Mesothelial cell of epicardium (in vitro differentiated cells): ENCODE data around the gene OR1F1. TPM values are rescaled to one million over a fixed set of nuclear protein-coding genes. Genes with fewer than 3 reads are reported as not detected.

Experiments used
- DNase-seq, 2 experiments: peaks; one replicate each; pipeline ENCODE4 v3.0.0; 2021; ENCODE audit warnings: low spot score in 2 of 2; ENCODE audit not compliant: unreplicated experiment in 2 of 2
- H3K27ac Mint-ChIP-seq: 2 replicates; pipeline ENCODE4 v1.8.0; 2021; ENCODE audit warnings: mixed read lengths
- H3K27me3 Mint-ChIP-seq: 2 replicates; pipeline ENCODE4 v1.8.0; 2021; ENCODE audit warnings: low read depth, mixed read lengths
- H3K36me3 Mint-ChIP-seq: 2 replicates; pipeline ENCODE4 v1.8.0; 2021; ENCODE audit warnings: mixed read lengths
- H3K4me1 Mint-ChIP-seq: 2 replicates; pipeline ENCODE4 v1.8.0; 2021; ENCODE audit warnings: mixed read lengths
- H3K4me3 Mint-ChIP-seq: 2 replicates; pipeline ENCODE4 v1.8.0; 2021; ENCODE audit warnings: mild to moderate bottlenecking, moderate library complexity, mixed read lengths
- H3K9me3 Mint-ChIP-seq: 2 replicates; pipeline ENCODE4 v1.8.0; 2021; ENCODE audit warnings: mixed read lengths
- total RNA-seq: library from RNA; stranded (reverse); gene quantifications from 3 replicates; pipeline ENCODE4 v1.2.1, GENCODE V29; 2021
- TF ChIP-seq, protein P1 (sequence below): fragments of 200-600 bp; sonication (generic); IDR thresholded peaks from one replicate; pipeline ENCODE4 v1.5.0; 2021; ENCODE audit warnings: antibody characterized with exemption; ENCODE audit not compliant: unreplicated experiment

Gene OR1F1
- total RNA-seq, 1 donor from 2014 or later = not detected

DNA sequence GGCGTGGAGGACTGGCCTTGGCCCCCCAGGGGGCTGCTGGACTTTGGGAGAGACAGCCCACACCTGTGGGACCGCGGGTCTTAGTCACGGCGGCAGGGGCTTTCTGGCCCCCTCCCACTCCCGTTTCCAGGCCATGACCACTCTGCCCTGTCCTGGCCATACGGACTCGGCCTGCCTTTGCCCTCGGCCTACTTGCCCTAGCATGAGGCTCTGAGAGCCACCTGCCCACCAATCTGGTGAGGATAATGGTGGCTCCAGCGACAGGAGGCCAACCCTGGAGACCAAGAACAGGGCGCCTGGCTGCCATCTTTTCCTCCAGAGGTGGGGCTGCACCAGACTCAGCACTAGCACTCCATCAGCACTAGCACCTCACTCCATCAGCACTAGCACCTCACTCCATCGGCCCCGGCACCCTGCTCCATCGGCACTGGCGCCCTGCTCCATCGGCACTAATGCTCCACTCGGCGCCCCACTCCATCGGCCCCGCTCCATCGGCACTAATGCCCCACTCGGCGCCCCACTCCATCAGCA lies 46.2 kb upstream of the OR1F1 start:
- Mint-ChIP-seq H3K36me3 (peaks cover 14% of the 10 kb centered on the region), H3K9me3 (no peaks in the 10 kb centered on the region), H3K4me1 (no peaks in the 10 kb centered on the region), H3K27me3 (no peaks in the 10 kb centered on the region), H3K4me3 (no peak overlapping the region), H3K27ac (no peak overlapping the region)
- DNase-seq = no peak
- TF ChIP-seq, protein P1, sequence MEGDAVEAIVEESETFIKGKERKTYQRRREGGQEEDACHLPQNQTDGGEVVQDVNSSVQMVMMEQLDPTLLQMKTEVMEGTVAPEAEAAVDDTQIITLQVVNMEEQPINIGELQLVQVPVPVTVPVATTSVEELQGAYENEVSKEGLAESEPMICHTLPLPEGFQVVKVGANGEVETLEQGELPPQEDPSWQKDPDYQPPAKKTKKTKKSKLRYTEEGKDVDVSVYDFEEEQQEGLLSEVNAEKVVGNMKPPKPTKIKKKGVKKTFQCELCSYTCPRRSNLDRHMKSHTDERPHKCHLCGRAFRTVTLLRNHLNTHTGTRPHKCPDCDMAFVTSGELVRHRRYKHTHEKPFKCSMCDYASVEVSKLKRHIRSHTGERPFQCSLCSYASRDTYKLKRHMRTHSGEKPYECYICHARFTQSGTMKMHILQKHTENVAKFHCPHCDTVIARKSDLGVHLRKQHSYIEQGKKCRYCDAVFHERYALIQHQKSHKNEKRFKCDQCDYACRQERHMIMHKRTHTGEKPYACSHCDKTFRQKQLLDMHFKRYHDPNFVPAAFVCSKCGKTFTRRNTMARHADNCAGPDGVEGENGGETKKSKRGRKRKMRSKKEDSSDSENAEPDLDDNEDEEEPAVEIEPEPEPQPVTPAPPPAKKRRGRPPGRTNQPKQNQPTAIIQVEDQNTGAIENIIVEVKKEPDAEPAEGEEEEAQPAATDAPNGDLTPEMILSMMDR = no peak

DNA sequence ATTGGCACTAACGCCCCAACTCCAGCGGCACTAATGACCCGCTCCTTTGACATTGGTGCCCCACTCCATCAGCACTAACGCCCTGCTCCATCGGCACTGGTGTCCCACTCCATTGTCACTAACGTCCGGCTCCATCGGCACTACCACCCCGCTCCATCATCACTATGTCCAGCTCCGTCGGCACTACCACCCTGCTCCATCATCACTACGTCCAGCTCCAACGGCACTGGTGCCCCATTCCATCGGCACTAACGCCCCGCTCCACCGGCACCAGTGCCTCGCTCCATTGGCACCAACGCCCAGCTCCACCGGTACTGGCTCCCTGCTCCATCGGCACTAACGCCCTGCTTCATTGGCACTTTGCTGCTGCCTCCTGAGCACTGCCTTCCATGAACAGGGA lies 45.7 kb upstream of the OR1F1 start:
- H3K4me3 Mint-ChIP-seq = no peak overlapping the region
- no peak overlapping the region for H3K27ac Mint-ChIP-seq
- H3K27me3 Mint-ChIP-seq = no peaks in the 10 kb centered on the region
- no peaks in the 10 kb centered on the region for H3K4me1 Mint-ChIP-seq
- H3K36me3 Mint-ChIP-seq = peaks cover 14% of the 10 kb centered on the region
- TF ChIP-seq, protein P1 = no peak
- no peaks in the 10 kb centered on the region for H3K9me3 Mint-ChIP-seq
- no peak for DNase-seq

DNA sequence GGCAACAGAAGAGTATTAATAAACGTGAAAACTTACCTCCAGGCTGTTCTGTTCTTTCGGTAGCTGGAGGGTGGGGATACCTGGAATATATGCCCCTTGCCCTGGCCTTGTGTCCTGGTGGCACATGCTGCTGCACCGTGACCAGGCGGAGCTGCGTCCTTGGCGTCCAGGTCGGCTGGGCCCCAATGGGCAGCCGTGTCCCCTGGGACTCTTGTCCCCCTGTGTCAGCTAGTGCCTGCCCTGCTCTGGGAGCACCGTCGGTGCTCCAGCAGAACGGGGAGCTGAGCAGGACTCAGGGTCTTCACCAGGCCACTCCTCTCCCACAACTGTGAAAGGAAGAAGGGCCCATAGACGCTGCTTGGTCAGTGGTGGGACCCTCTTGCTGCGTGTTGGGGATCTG lies 45.2 kb upstream of the OR1F1 start:
- TF ChIP-seq, protein P1 = no peak
- Mint-ChIP-seq H3K27ac (no peak overlapping the region), H3K36me3 (peaks cover 14% of the 10 kb centered on the region), H3K9me3 (no peaks in the 10 kb centered on the region), H3K4me3 (no peak overlapping the region), H3K27me3 (peaks cover 4% of the 10 kb centered on the region), H3K4me1 (no peaks in the 10 kb centered on the region)
- no peak for DNase-seq

DNA sequence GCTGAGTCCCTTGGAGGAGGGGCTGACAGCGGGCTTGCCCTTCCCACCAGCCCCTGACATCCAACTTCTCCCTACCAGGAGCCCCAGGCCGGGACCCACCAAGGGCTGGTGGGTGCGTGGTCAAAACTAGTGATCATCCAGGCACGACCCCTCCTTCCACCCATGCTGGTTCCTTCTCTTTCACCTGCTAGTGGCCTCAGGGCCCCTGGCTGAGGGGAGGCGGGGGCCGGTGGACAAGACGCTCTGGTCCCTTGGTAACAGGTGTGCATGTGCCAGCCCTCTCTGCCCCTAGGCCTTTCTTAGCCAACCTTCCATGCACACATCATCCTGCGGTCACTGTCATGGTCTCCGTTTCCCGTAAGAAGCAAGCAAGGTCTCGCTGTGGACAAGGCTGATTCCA lies 44.8 kb upstream of the OR1F1 start:
- Mint-ChIP-seq H3K27me3 (peaks cover 5% of the 10 kb centered on the region), H3K36me3 (peaks cover 14% of the 10 kb centered on the region), H3K4me1 (no peaks in the 10 kb centered on the region), H3K9me3 (no peaks in the 10 kb centered on the region), H3K27ac (no peak overlapping the region), H3K4me3 (no peak overlapping the region)
- TF ChIP-seq, protein P1 = no peak
- DNase-seq = no peak

DNA sequence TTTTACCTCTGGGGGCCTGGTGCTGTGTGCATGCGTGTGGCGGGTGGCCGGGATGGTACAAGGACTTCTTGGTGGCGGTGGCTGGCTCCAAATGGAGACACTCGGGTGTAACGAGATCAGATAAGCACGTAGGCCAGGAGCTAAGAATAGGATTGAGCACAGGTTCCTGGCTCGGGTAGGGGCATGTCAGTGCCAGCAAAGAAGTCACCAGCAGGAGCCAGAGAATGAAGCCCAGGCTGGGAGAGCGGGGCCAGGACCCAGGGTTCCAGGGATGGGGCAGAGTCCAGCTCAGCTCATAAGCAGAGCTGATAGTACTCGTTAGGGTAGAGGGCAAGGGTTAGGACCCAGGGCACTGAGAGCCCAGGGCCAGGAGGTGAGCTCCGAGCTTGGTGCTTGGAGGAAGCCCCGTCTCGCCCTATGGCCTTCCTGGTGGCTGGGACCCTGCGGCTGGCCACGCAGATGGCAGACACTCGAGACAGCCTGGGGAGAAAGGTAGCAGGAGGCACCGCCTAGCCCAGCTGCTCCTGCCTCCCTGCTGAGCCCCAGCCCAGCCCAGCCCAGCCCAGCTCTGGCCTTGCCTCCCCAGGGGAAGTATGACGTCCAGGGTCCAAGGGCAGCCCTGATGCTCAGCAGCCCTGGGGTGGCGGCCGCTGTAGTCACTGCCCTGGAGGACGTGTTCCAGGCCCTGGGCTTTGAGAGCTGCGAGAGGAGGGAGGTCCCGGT lies 44.2 kb upstream of the OR1F1 start:
- Mint-ChIP-seq H3K27me3 (peaks cover 7% of the 10 kb centered on the region), H3K27ac (no peak overlapping the region), H3K4me1 (no peaks in the 10 kb centered on the region), H3K36me3 (peaks cover 14% of the 10 kb centered on the region), H3K9me3 (no peaks in the 10 kb centered on the region), H3K4me3 (no peak overlapping the region)
- TF ChIP-seq, protein P1 = no peak
- no peak for DNase-seq
